Gastroesophageal sphincter (tissue), 3 donors: Measurements from ENCODE around the gene PRX.

Experiments
- CTCF ChIP-seq, 4 experiments: fragments of 200-600 bp in 2 of 4; fragments of 450-650 bp in 2 of 4; sonication (generic) in 1 of 4; IDR thresholded peaks; one replicate each; pipeline ENCODE4 v1.5.1; 2017 to 2019; ENCODE audit warnings: antibody characterized with exemption in 4 of 4, mild to moderate bottlenecking in 2 of 4, moderate library complexity in 2 of 4
- EP300 ChIP-seq: sonication (generic); formaldehyde crosslinking; IDR thresholded peaks from one replicate; pipeline ENCODE4 v1.6.1; 2017; ENCODE audit warnings: antibody characterized with exemption, mild to moderate bottlenecking
- POLR2A ChIP-seq, 2 donors: fragments of 450-650 bp; IDR thresholded peaks; one replicate each; pipeline ENCODE4 v1.6.1; 2017; ENCODE audit warnings: antibody characterized with exemption in 2 of 2, mild to moderate bottlenecking in 2 of 2, moderate library complexity in 1 of 2

GRCh38 chr19:40412866-40413265, 312 bp downstream of the PRX start:
- no peak for TF ChIP-seq CTCF (IDR thresholded peaks at IDR 0.05)
- no peak for TF ChIP-seq EP300
- no peak for TF ChIP-seq POLR2A (IDR thresholded peaks at IDR 0.05)
